Measurements from ENCODE around the gene MUC5AC.

Gene MUC5AC

GRCh38 chr11:1226986-1227550 lies 69.3 kb downstream of the MUC5AC start:
- H3K36me3 ChIP-seq (ENCODE audit: control insufficient read depth, insufficient read depth, low read length) = peaks cover 3% of the 10 kb centered on the region
- no peak overlapping the region for H3K4me3 ChIP-seq (ENCODE audit: low read depth, low read length)
- H3K27me3 ChIP-seq (ENCODE audit: control insufficient read depth, insufficient read depth, low read length) = no peaks in the 10 kb centered on the region
- no peak overlapping the region for H3K9ac ChIP-seq (ENCODE audit: low read depth, low read length)
- H3K4me1 ChIP-seq (ENCODE audit: control insufficient read depth, insufficient read depth, low read length) = no peaks in the 10 kb centered on the region
- no peaks in the 10 kb centered on the region for H3K9me3 ChIP-seq (ENCODE audit: control insufficient read depth, insufficient read depth, low read length)

- Histone ChIP-seq H3K4me3 (ENCODE audit: low read depth, low read length) (no peak overlapping the region), H3K36me3 (ENCODE audit: control insufficient read depth, insufficient read depth, low read length) (peaks cover 3% of the 10 kb centered on the region), H3K9ac (ENCODE audit: low read depth, low read length) (no peak overlapping the region), H3K27me3 (ENCODE audit: control insufficient read depth, insufficient read depth, low read length) (no peaks in the 10 kb centered on the region), H3K4me1 (ENCODE audit: control insufficient read depth, insufficient read depth, low read length) (no peaks in the 10 kb centered on the region), H3K9me3 (ENCODE audit: control insufficient read depth, insufficient read depth, low read length) (no peaks in the 10 kb centered on the region)
Observed at GRCh38 chr11:1227551-1228100, 69.9 kb downstream of the MUC5AC start.

DNA sequence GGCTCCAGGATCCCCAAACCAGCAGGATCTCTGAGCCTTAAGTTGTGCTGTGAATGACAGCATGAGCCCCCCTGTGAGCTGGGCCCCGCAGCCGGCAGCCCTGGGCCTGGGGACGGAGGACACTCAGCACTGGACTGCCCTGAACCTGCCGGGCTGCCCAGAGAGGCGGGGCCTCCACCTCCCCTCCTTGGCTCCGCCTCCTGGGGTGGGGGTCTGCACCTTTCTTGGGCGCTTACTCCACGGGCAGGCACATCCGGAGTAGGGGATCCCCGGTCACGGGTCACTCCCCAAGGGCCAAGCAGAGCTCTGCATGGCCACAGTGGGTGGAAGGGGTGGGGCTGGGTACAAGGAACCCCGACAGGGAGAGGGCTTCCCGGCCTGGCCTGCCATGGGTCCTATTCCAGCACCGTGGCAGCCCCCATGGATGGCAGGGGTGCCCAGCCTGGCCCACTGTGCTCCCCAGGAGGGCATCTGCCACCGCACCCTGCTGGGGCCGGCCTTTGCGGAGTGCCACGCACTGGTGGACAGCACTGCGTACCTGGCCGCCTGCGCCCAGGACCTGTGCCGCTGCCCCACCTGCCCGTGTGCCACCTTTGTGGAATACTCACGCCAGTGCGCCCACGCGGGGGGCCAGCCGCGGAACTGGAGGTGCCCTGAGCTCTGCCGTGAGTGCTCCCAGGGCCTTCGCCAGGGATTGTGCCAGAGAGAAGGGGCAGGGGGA lies 70.5 kb downstream of the MUC5AC start:
- H3K36me3 ChIP-seq (ENCODE audit: control insufficient read depth, insufficient read depth, low read length) = peaks cover 3% of the 10 kb centered on the region
- H3K27me3 ChIP-seq (ENCODE audit: control insufficient read depth, insufficient read depth, low read length) = no peaks in the 10 kb centered on the region
- no peak overlapping the region for H3K4me3 ChIP-seq (ENCODE audit: low read depth, low read length)
- H3K4me1 ChIP-seq (ENCODE audit: control insufficient read depth, insufficient read depth, low read length) = no peaks in the 10 kb centered on the region
- H3K9ac ChIP-seq (ENCODE audit: low read depth, low read length) = no peak overlapping the region
- no peaks in the 10 kb centered on the region for H3K9me3 ChIP-seq (ENCODE audit: control insufficient read depth, insufficient read depth, low read length)

DNA sequence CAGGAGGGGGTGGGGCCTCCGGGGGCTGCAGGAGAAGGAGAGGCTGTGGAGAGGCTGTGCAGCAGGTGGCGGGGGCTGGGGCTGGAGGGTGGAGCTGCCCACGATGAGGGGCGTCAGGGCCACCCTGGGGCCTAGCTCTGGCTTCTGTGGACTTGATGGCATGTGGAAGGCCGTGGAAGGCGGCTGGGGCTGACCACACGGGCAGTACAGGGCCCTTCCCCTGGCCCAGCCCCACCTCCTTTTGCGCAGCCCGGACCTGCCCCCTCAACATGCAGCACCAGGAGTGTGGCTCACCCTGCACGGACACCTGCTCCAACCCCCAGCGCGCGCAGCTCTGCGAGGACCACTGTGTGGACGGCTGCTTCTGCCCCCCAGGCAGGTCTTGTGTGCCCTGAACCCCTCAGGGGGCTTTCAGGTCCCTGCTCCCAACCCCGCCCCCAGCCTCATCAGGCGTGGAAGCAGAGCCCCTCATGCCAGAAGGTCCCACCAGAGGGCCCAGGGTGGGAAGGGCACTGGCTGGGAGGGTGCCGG lies 71.2 kb downstream of the MUC5AC start:
- H3K9me3 ChIP-seq (ENCODE audit: control insufficient read depth, insufficient read depth, low read length) = no peaks in the 10 kb centered on the region
- H3K36me3 ChIP-seq (ENCODE audit: control insufficient read depth, insufficient read depth, low read length) = peaks cover 3% of the 10 kb centered on the region
- H3K4me3 ChIP-seq (ENCODE audit: low read depth, low read length) = no peak overlapping the region
- H3K4me1 ChIP-seq (ENCODE audit: control insufficient read depth, insufficient read depth, low read length) = no peaks in the 10 kb centered on the region
- H3K27me3 ChIP-seq (ENCODE audit: control insufficient read depth, insufficient read depth, low read length) = no peaks in the 10 kb centered on the region
- no peak overlapping the region for H3K9ac ChIP-seq (ENCODE audit: low read depth, low read length)

DNA sequence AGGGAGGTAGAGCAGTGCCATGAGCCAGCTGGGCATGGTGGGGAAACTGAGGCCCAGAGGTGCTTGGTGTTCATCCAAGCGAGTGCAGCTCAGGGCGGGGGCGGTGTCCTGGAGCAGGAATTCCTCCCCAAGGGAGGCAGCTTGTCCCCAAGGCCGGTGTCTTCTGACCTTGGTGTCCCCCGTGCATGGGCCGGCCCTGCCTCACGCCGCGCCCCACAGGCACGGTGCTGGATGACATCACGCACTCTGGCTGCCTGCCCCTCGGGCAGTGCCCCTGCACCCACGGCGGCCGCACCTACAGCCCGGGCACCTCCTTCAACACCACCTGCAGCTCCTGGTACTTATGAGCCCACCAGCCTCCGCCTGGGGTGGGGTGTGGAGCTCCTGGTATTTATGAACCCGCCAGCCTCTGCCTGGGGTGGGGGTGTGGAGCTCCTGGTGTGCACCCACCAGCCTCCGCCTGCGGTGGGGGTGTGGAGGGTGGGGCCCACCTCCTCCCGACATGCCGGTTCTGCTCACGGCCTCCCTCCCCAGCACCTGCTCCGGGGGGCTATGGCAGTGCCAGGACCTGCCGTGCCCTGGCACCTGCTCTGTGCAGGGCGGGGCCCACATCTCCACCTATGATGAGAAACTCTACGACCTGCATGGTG lies 71.8 kb downstream of the MUC5AC start:
- H3K36me3 ChIP-seq (ENCODE audit: control insufficient read depth, insufficient read depth, low read length) = peaks cover 3% of the 10 kb centered on the region
- H3K27me3 ChIP-seq (ENCODE audit: control insufficient read depth, insufficient read depth, low read length) = no peaks in the 10 kb centered on the region
- H3K9me3 ChIP-seq (ENCODE audit: control insufficient read depth, insufficient read depth, low read length) = no peaks in the 10 kb centered on the region
- H3K9ac ChIP-seq (ENCODE audit: low read depth, low read length) = no peak overlapping the region
- H3K4me3 ChIP-seq (ENCODE audit: low read depth, low read length) = no peak overlapping the region
- no peaks in the 10 kb centered on the region for H3K4me1 ChIP-seq (ENCODE audit: control insufficient read depth, insufficient read depth, low read length)

GRCh38 chr11:1230121-1230455 lies 72.3 kb downstream of the MUC5AC start:
- Histone ChIP-seq H3K9me3 (ENCODE audit: control insufficient read depth, insufficient read depth, low read length) (no peaks in the 10 kb centered on the region), H3K4me1 (ENCODE audit: control insufficient read depth, insufficient read depth, low read length) (no peaks in the 10 kb centered on the region), H3K27me3 (ENCODE audit: control insufficient read depth, insufficient read depth, low read length) (no peaks in the 10 kb centered on the region), H3K9ac (ENCODE audit: low read depth, low read length) (no peak overlapping the region), H3K4me3 (ENCODE audit: low read depth, low read length) (no peak overlapping the region), H3K36me3 (ENCODE audit: control insufficient read depth, insufficient read depth, low read length) (peaks cover 3% of the 10 kb centered on the region)

GRCh38 chr11:1230456-1231395 lies 73.0 kb downstream of the MUC5AC start:
- Histone ChIP-seq H3K9ac (ENCODE audit: low read depth, low read length) (no peak overlapping the region), H3K4me3 (ENCODE audit: low read depth, low read length) (no peak overlapping the region), H3K4me1 (ENCODE audit: control insufficient read depth, insufficient read depth, low read length) (no peaks in the 10 kb centered on the region), H3K36me3 (ENCODE audit: control insufficient read depth, insufficient read depth, low read length) (peaks cover 2% of the 10 kb centered on the region), H3K9me3 (ENCODE audit: control insufficient read depth, insufficient read depth, low read length) (no peaks in the 10 kb centered on the region), H3K27me3 (ENCODE audit: control insufficient read depth, insufficient read depth, low read length) (no peaks in the 10 kb centered on the region)

- Histone ChIP-seq H3K9me3 (ENCODE audit: control insufficient read depth, insufficient read depth, low read length) (no peaks in the 10 kb centered on the region), H3K9ac (ENCODE audit: low read depth, low read length) (no peak overlapping the region), H3K27me3 (ENCODE audit: control insufficient read depth, insufficient read depth, low read length) (no peaks in the 10 kb centered on the region), H3K4me3 (ENCODE audit: low read depth, low read length) (no peak overlapping the region), H3K4me1 (ENCODE audit: control insufficient read depth, insufficient read depth, low read length) (no peaks in the 10 kb centered on the region), H3K36me3 (ENCODE audit: control insufficient read depth, insufficient read depth, low read length) (no peaks in the 10 kb centered on the region)
Observed at GRCh38 chr11:1231396-1232020, 73.8 kb downstream of the MUC5AC start.

GRCh38 chr11:1232021-1232882 lies 74.5 kb downstream of the MUC5AC start:
- Histone ChIP-seq H3K27me3 (ENCODE audit: control insufficient read depth, insufficient read depth, low read length) (no peaks in the 10 kb centered on the region), H3K36me3 (ENCODE audit: control insufficient read depth, insufficient read depth, low read length) (no peaks in the 10 kb centered on the region), H3K4me1 (ENCODE audit: control insufficient read depth, insufficient read depth, low read length) (no peaks in the 10 kb centered on the region), H3K9ac (ENCODE audit: low read depth, low read length) (no peak overlapping the region), H3K4me3 (ENCODE audit: low read depth, low read length) (no peak overlapping the region), H3K9me3 (ENCODE audit: control insufficient read depth, insufficient read depth, low read length) (no peaks in the 10 kb centered on the region)

DNA sequence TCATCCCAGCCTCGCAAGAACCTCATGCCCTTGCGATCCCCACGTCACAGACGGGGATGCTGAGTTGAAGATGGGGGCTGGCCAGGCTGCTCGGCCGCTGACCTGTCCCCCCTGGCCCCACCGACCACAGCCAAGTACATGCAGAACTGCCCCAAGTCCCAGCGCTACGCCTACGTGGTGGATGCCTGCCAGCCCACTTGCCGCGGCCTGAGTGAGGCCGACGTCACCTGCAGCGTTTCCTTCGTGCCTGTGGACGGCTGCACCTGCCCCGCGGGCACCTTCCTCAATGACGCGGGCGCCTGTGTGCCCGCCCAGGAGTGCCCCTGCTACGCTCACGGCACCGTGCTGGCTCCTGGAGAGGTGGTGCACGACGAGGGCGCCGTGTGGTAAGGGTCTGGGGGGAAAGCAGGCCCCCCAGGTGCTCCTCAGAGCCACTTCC lies 75.1 kb downstream of the MUC5AC start:
- Histone ChIP-seq H3K27me3 (ENCODE audit: control insufficient read depth, insufficient read depth, low read length) (no peaks in the 10 kb centered on the region), H3K9me3 (ENCODE audit: control insufficient read depth, insufficient read depth, low read length) (no peaks in the 10 kb centered on the region), H3K9ac (ENCODE audit: low read depth, low read length) (no peak overlapping the region), H3K4me1 (ENCODE audit: control insufficient read depth, insufficient read depth, low read length) (no peaks in the 10 kb centered on the region), H3K36me3 (ENCODE audit: control insufficient read depth, insufficient read depth, low read length) (no peaks in the 10 kb centered on the region), H3K4me3 (ENCODE audit: low read depth, low read length) (no peak overlapping the region)

Data from iPS-15b (cell line).